ENCODE data around the gene ETV6. TPM values are rescaled to one million over a fixed set of nuclear protein-coding genes. Genes with fewer than 3 reads are reported as not detected.

Gene ETV6
- total RNA-seq, 4 donors from 2014 or later = 17.7 to 27.1 (median 25.0) TPM

- WGBS, 2 donors = 97 to 99% methylated on average over 3 of the region's 3 CpGs
- intact Hi-C loops (cut with DNase I; ENCODE audit: low total_unique reads) = no loop called here
- no peak for TF ChIP-seq POLR2A (IDR thresholded peaks at IDR 0.05)
- no peak for TF ChIP-seq CTCF (IDR thresholded peaks at IDR 0.05)
- peak in 1 of 2 donors; percentile 68 for DNase-seq (ENCODE audit: low spot score in 2 of 2)
- no peak overlapping the region for H3K4me3 ChIP-seq (ENCODE audit: low read depth, poor library complexity, severe bottlenecking)
Measured at GRCh38 chr12:11820476-11820875, 171.0 kb downstream of the ETV6 start.

GRCh38 chr12:11821386-11822080, 172.1 kb downstream of the ETV6 start:
- intact Hi-C loops (cut with DNase I; ENCODE audit: low total_unique reads) = no loop called here
- WGBS, 2 donors = 90 to 91% methylated on average over 10 of the region's 10 CpGs
- DNase-seq (ENCODE audit: low spot score in 2 of 2) = peak in 1 of 2 donors; percentile 37
- TF ChIP-seq CTCF (IDR thresholded peaks at IDR 0.05) = no peak
- TF ChIP-seq POLR2A (IDR thresholded peaks at IDR 0.05) = no peak
- H3K4me3 ChIP-seq (ENCODE audit: low read depth, poor library complexity, severe bottlenecking) = no peak overlapping the region

- DNase-seq (ENCODE audit: low spot score in 2 of 2) = peak in 1 of 2 donors; percentile 77
- TF ChIP-seq CTCF (IDR thresholded peaks at IDR 0.05) (no peak), POLR2A (IDR thresholded peaks at IDR 0.05) (no peak)
- no peak overlapping the region for H3K4me3 ChIP-seq (ENCODE audit: low read depth, poor library complexity, severe bottlenecking)
- 55 to 58% methylated on average over 15 of the region's 15 CpGs for WGBS, 2 donors
- intact Hi-C loops (cut with DNase I; ENCODE audit: low total_unique reads) = no loop called here
Measured at GRCh38 chr12:11822081-11822834, 172.8 kb downstream of the ETV6 start.

- no peak for TF ChIP-seq POLR2A (IDR thresholded peaks at IDR 0.05)
- no peak for TF ChIP-seq CTCF (IDR thresholded peaks at IDR 0.05)
- no peak overlapping the region for H3K4me3 ChIP-seq (ENCODE audit: low read depth, poor library complexity, severe bottlenecking)
- peak in 1 of 2 donors; percentile 17 for DNase-seq (ENCODE audit: low spot score in 2 of 2)
- intact Hi-C loops (cut with DNase I; ENCODE audit: low total_unique reads) = no loop called here
- 87 to 93% methylated on average over 7 of the region's 7 CpGs for WGBS, 2 donors
Measured at GRCh38 chr12:11823043-11823442, 173.6 kb downstream of the ETV6 start.

GRCh38 chr12:11823593-11823992, 174.1 kb downstream of the ETV6 start:
- H3K4me3 ChIP-seq (ENCODE audit: low read depth, poor library complexity, severe bottlenecking) = no peak overlapping the region
- peak in 1 of 2 donors; percentile 60 for DNase-seq (ENCODE audit: low spot score in 2 of 2)
- intact Hi-C loops (cut with DNase I; ENCODE audit: low total_unique reads) = no loop called here
- WGBS, 2 donors = 98 to 99% methylated on average over 9 of the region's 9 CpGs
- TF ChIP-seq CTCF (IDR thresholded peaks at IDR 0.05) (no peak), POLR2A (IDR thresholded peaks at IDR 0.05) (no peak)

Data from lower leg skin (tissue), 4 donors.